Peyer's patch (tissue), 4 donors: ENCODE measurements around the gene WDR72. TPM values are rescaled to one million over a fixed set of nuclear protein-coding genes. Genes with fewer than 3 reads are reported as not detected.

Source experiments
- DNase-seq, 3 donors: peaks; one replicate each; pipeline ENCODE4 v3.0.0-alpha.2; 2017 to 2019
- H3K27ac ChIP-seq, 4 donors: fragments of 200-600 bp; sonication (generic); one replicate each; pipeline ENCODE4 v1.5.1; 2016 to 2019
- H3K27me3 ChIP-seq, 2 donors: fragments of 200-600 bp; sonication (generic); one replicate each; pipeline ENCODE4 v1.5.1; 2019
- H3K36me3 ChIP-seq, 3 donors: fragments of 200-600 bp; sonication (generic); one replicate each; pipeline ENCODE4 v1.5.1; 2016 to 2019
- H3K4me1 ChIP-seq, 4 donors: fragments of 200-600 bp; sonication (generic); one replicate each; pipeline ENCODE4 v1.5.1; 2016 to 2019
- H3K4me3 ChIP-seq, 4 donors: fragments of 200-600 bp; sonication (generic); 1 replicate in 3 of 4; 2 replicates in 1 of 4; pipeline ENCODE4 v1.5.1; 2016 to 2019; ENCODE audit warnings: mild to moderate bottlenecking in 1 of 4
- H3K9me3 ChIP-seq, 4 donors: fragments of 200-600 bp; sonication (generic); one replicate each; pipeline ENCODE4 v1.5.1; 2016 to 2019; ENCODE audit warnings: mild to moderate bottlenecking in 1 of 4
- POLR2A ChIP-seq, 2 donors: fragments of 450-650 bp; IDR thresholded peaks; one replicate each; pipeline ENCODE4 v1.5.1; 2017; ENCODE audit warnings: antibody characterized with exemption in 2 of 2, mild to moderate bottlenecking in 2 of 2, moderate library complexity in 2 of 2
- total RNA-seq, 4 donors: library from RNA; depleted of rRNA; stranded (reverse); fragments of >200 nt; gene quantifications; one replicate each; pipeline ENCODE4 v1.1.0, GENCODE V29; 2016
- TF ChIP-seq, protein P1 (sequence below), 6 experiments: fragments of 450-650 bp in 4 of 6; fragments of 200-600 bp in 2 of 6; sonication (generic) in 1 of 6; IDR thresholded peaks; one replicate each; pipeline ENCODE4 v1.5.1; 2017 to 2019; ENCODE audit warnings: antibody characterized with exemption in 6 of 6, mild to moderate bottlenecking in 3 of 6, moderate library complexity in 1 of 6

The WDR72 gene
- total RNA-seq, 4 donors from 2014 or later = not detected

DNA sequence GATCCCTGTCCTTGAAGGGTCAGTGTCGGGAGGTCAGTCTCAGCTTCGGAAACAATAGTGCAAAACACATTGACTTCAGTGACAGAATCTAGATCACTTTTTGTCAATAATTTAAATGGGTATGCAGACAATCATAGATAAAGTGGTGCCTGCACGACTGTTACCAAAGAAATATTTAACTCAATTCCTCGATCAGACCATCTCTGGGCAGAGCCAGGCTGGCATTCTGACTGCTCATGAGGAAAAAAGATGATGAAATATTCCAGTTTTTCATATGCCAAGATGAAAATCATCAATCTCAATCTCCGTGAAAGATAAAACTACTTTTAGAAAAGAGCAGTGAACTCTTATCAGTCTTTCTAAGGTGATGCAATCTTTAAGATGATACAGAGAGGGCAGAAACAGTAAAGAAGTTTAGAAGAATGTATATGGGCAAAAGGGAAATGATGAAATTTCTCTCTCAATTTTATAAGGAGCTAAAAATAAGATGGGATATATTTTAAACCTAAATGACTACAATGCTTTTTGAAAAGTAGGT is 169.9 kb downstream of the WDR72 start:
- no peak for DNase-seq
- H3K4me1 ChIP-seq = no peaks in the 10 kb centered on the region
- no peaks in the 10 kb centered on the region for H3K27me3 ChIP-seq
- no peaks in the 10 kb centered on the region for H3K9me3 ChIP-seq
- H3K36me3 ChIP-seq = no peaks in the 10 kb centered on the region
- no peak overlapping the region for H3K4me3 ChIP-seq
- H3K27ac ChIP-seq = no peak overlapping the region
- TF ChIP-seq POLR2A (IDR thresholded peaks at IDR 0.05) = no peak
- TF ChIP-seq, protein P1, sequence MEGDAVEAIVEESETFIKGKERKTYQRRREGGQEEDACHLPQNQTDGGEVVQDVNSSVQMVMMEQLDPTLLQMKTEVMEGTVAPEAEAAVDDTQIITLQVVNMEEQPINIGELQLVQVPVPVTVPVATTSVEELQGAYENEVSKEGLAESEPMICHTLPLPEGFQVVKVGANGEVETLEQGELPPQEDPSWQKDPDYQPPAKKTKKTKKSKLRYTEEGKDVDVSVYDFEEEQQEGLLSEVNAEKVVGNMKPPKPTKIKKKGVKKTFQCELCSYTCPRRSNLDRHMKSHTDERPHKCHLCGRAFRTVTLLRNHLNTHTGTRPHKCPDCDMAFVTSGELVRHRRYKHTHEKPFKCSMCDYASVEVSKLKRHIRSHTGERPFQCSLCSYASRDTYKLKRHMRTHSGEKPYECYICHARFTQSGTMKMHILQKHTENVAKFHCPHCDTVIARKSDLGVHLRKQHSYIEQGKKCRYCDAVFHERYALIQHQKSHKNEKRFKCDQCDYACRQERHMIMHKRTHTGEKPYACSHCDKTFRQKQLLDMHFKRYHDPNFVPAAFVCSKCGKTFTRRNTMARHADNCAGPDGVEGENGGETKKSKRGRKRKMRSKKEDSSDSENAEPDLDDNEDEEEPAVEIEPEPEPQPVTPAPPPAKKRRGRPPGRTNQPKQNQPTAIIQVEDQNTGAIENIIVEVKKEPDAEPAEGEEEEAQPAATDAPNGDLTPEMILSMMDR (IDR thresholded peaks at IDR 0.05) = no peak

DNA sequence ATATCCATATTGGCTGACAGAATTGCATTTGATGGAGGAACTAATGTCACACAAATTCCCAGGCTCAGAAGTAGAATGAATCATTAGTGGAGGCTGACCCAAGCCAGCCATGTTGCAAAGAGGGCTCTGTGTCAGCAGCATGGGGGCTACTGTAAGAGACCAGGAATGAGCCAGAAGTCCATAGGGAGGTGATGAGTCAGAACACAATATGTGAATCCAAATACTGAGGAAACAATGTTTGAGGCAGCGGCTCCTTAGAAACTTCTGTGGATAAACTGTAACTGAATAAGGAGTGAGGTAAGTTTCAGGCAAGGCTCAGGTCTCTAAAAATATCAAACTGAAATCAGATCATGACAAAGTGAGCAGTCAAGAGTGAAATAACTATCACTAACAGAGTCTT is 170.7 kb downstream of the WDR72 start:
- no peaks in the 10 kb centered on the region for H3K27me3 ChIP-seq
- no peak for TF ChIP-seq POLR2A (IDR thresholded peaks at IDR 0.05)
- TF ChIP-seq, protein P1 (IDR thresholded peaks at IDR 0.05) = no peak
- H3K9me3 ChIP-seq = no peaks in the 10 kb centered on the region
- no peak overlapping the region for H3K27ac ChIP-seq
- no peaks in the 10 kb centered on the region for H3K36me3 ChIP-seq
- no peak for DNase-seq
- no peak overlapping the region for H3K4me3 ChIP-seq
- no peaks in the 10 kb centered on the region for H3K4me1 ChIP-seq

DNA sequence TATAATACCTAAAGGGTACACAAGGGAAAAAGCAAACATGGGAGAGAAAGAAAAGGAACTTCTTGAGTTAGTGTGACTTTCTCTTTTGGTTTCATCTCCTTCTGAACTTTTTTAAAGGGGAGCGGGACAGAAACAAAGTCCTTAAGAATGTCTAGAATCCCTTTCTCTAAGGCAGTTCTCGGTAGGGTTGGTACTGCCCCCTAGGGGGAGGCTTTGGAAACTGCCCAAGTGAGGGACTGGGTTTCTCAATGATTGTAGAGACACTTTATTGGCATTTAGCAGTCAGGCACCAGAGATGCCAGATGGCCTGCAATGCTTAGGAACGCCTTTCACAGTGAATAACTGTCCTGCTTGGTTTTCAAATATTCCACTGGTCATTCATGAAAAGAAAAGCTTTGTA is 172.7 kb downstream of the WDR72 start:
- Histone ChIP-seq H3K36me3 (no peaks in the 10 kb centered on the region), H3K4me3 (no peak overlapping the region), H3K9me3 (no peaks in the 10 kb centered on the region), H3K27me3 (no peaks in the 10 kb centered on the region), H3K4me1 (no peaks in the 10 kb centered on the region), H3K27ac (no peak overlapping the region)
- TF ChIP-seq POLR2A (IDR thresholded peaks at IDR 0.05) = no peak
- TF ChIP-seq, protein P1 (IDR thresholded peaks at IDR 0.05) = peak in 3 of 6 experiments; percentile 45 to 58 (median 52)
- DNase-seq = peak in 2 of 3 donors; percentile 46 to 63

DNA sequence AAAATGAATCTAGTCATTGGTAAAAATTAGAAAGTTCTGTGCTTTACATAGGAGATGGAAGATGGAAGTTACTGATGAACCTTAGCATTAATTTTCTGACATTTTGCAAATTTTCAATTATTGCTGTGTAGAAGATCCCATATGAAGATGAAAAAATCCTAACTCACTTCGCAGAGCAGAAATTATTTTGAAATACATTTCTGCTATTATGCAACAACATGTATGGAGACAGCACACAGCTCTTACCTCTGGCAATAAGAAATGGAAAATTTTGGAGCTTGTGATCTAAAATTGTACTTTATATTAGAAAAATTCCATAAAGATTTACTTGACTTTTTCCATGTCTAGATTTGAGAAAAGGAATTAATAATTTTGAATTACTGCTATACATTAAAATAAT is 177.9 kb downstream of the WDR72 start:
- Histone ChIP-seq H3K27me3 (no peaks in the 10 kb centered on the region), H3K36me3 (no peaks in the 10 kb centered on the region), H3K9me3 (no peaks in the 10 kb centered on the region), H3K4me3 (no peak overlapping the region), H3K27ac (no peak overlapping the region), H3K4me1 (no peaks in the 10 kb centered on the region)
- DNase-seq = no peak
- TF ChIP-seq, protein P1 (IDR thresholded peaks at IDR 0.05) = no peak
- TF ChIP-seq POLR2A (IDR thresholded peaks at IDR 0.05) = no peak

DNA sequence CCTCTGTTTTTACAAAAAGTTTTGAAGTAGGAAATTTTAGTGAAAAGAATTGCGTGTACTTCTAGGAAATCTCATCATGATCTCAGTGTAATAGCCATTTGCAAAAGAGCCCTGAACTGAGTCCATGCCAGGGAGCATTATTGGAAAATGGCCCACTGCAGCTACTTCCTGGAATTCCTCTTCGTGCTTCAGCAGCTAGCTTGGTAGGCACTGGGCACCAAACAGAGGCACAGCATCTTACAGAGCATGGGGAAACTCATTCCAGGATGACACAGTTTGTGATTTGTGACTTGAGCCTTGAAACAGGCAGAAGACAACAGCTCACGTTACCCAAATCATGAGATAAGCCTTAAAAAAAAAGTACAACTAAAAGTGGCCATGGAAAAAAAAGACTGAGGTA is 179.1 kb downstream of the WDR72 start:
- TF ChIP-seq, protein P1 (IDR thresholded peaks at IDR 0.05) = no peak
- no peak for TF ChIP-seq POLR2A (IDR thresholded peaks at IDR 0.05)
- no peaks in the 10 kb centered on the region for H3K9me3 ChIP-seq
- no peaks in the 10 kb centered on the region for H3K4me1 ChIP-seq
- H3K27me3 ChIP-seq = no peaks in the 10 kb centered on the region
- H3K27ac ChIP-seq = no peak overlapping the region
- no peaks in the 10 kb centered on the region for H3K36me3 ChIP-seq
- H3K4me3 ChIP-seq = no peak overlapping the region
- no peak for DNase-seq

DNA sequence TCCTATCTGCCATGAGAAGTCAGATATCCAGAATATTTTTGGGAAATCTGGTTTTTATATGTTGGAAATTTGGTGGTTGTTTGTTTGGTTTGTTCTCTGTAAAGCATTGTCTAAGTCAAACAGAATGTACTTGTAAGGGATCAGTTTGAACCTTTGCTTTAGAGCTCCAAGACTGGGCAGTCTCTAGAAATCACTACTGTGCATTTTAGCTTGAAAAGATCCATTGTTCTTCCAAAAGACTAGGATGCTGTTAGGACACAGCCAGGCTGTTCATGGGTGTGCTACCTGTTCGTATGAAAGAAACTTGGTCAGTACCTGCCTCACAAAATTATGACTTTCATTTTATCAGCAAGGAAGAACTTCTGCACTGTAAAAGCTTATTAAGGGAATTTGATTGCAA is 182.6 kb downstream of the WDR72 start:
- Histone ChIP-seq H3K9me3 (no peaks in the 10 kb centered on the region), H3K4me1 (no peaks in the 10 kb centered on the region), H3K4me3 (no peak overlapping the region), H3K27me3 (no peaks in the 10 kb centered on the region), H3K27ac (no peak overlapping the region), H3K36me3 (no peaks in the 10 kb centered on the region)
- TF ChIP-seq, protein P1 (IDR thresholded peaks at IDR 0.05) = no peak
- TF ChIP-seq POLR2A (IDR thresholded peaks at IDR 0.05) = no peak
- DNase-seq = no peak
